Nephron (organoid): ENCODE results near the gene STEEP1.

ENCODE experiments used
- H3K27ac Mint-ChIP-seq, 3 experiments: 2 replicates each; pipeline ENCODE4 v1.8.0; 2020; ENCODE audit warnings: mixed read lengths in 3 of 3, mild to moderate bottlenecking in 2 of 3, moderate library complexity in 1 of 3
- H3K27me3 Mint-ChIP-seq: 2 replicates; pipeline ENCODE4 v1.8.0; 2021; ENCODE audit warnings: low read depth, mild to moderate bottlenecking, moderate library complexity, mixed read lengths
- H3K36me3 Mint-ChIP-seq: 2 replicates; pipeline ENCODE4 v1.8.0; 2020; ENCODE audit warnings: low read depth, mixed read lengths
- H3K4me1 Mint-ChIP-seq: 2 replicates; pipeline ENCODE4 v1.8.0; 2020; ENCODE audit warnings: mixed read lengths
- H3K4me3 Mint-ChIP-seq, 3 experiments: 2 replicates each; pipeline ENCODE4 v1.8.0; 2020; ENCODE audit warnings: mild to moderate bottlenecking in 3 of 3, mixed read lengths in 3 of 3, moderate library complexity in 2 of 3
- H3K9me3 Mint-ChIP-seq: 2 replicates; pipeline ENCODE4 v1.8.0; 2020; ENCODE audit warnings: mixed read lengths
- CTCF ChIP-seq, 3 experiments: fragments of 200-600 bp; sonication (generic); IDR thresholded peaks; one replicate each; pipeline ENCODE4 v1.5.0; 2021; ENCODE audit warnings: antibody characterized with exemption in 3 of 3; ENCODE audit not compliant: unreplicated experiment in 3 of 3

STEEP1 gene

GRCh38 chrX:119549327-119550016 lies 15.7 kb downstream of the STEEP1 start:
- H3K27ac Mint-ChIP-seq: no peak overlapping the region
- no peaks in the 10 kb centered on the region for H3K4me1 Mint-ChIP-seq
- H3K36me3 Mint-ChIP-seq: no peaks in the 10 kb centered on the region
- peaks cover 6% of the 10 kb centered on the region for H3K9me3 Mint-ChIP-seq
- no peaks in the 10 kb centered on the region for H3K27me3 Mint-ChIP-seq
- no peak overlapping the region for H3K4me3 Mint-ChIP-seq
- no peak for TF ChIP-seq CTCF (IDR thresholded peaks at IDR 0.05; ENCODE audit: unreplicated experiment in 3 of 3)

- H3K4me3 Mint-ChIP-seq: no peak overlapping the region
- H3K27me3 Mint-ChIP-seq: no peaks in the 10 kb centered on the region
- peaks cover 21% of the 10 kb centered on the region for H3K36me3 Mint-ChIP-seq
- H3K9me3 Mint-ChIP-seq: peaks cover 3% of the 10 kb centered on the region
- H3K27ac Mint-ChIP-seq: no peak overlapping the region
- no peaks in the 10 kb centered on the region for H3K4me1 Mint-ChIP-seq
- no peak for TF ChIP-seq CTCF (IDR thresholded peaks at IDR 0.05; ENCODE audit: unreplicated experiment in 3 of 3)
These were observed 24.0 kb downstream of the STEEP1 start for GRCh38 chrX:119541188-119541587.

- no peak overlapping the region for H3K4me3 Mint-ChIP-seq
- H3K27ac Mint-ChIP-seq: no peak overlapping the region
- no peaks in the 10 kb centered on the region for H3K27me3 Mint-ChIP-seq
- no peak for TF ChIP-seq CTCF (IDR thresholded peaks at IDR 0.05; ENCODE audit: unreplicated experiment in 3 of 3)
- H3K4me1 Mint-ChIP-seq: no peaks in the 10 kb centered on the region
- H3K9me3 Mint-ChIP-seq: peaks cover 5% of the 10 kb centered on the region
- peaks cover 26% of the 10 kb centered on the region for H3K36me3 Mint-ChIP-seq
These were observed 25.3 kb downstream of the STEEP1 start for GRCh38 chrX:119539872-119540271.

- Mint-ChIP-seq H3K9me3 (peaks cover 18% of the 10 kb centered on the region), H3K36me3 (peaks cover 35% of the 10 kb centered on the region), H3K4me3 (no peak overlapping the region), H3K27me3 (no peaks in the 10 kb centered on the region), H3K27ac (peak overlapping the region in 1 of 3 experiments; percentile 21), H3K4me1 (no peaks in the 10 kb centered on the region)
- TF ChIP-seq CTCF (IDR thresholded peaks at IDR 0.05; ENCODE audit: unreplicated experiment in 3 of 3): no peak
These were observed 27.7 kb downstream of the STEEP1 start for GRCh38 chrX:119537487-119537886.

- Mint-ChIP-seq H3K27ac (peak overlapping the region; percentile 32 to 82 (median 79)), H3K36me3 (peaks cover 10% of the 10 kb centered on the region), H3K4me3 (peak overlapping the region; percentile 9 to 67 (median 42)), H3K4me1 (peaks cover 13% of the 10 kb centered on the region), H3K27me3 (no peaks in the 10 kb centered on the region), H3K9me3 (peaks cover 18% of the 10 kb centered on the region)
- TF ChIP-seq CTCF (IDR thresholded peaks at IDR 0.05; ENCODE audit: unreplicated experiment in 3 of 3): no peak
These were observed 35.6 kb downstream of the STEEP1 start for GRCh38 chrX:119529345-119530276.
